ENCODE data around the gene PLCL2. TPM values are rescaled to one million over a fixed set of nuclear protein-coding genes. Genes with fewer than 3 reads are reported as not detected.

Gene PLCL2
- polyA plus RNA-seq, 1 experiment: 1.9 TPM

DNA sequence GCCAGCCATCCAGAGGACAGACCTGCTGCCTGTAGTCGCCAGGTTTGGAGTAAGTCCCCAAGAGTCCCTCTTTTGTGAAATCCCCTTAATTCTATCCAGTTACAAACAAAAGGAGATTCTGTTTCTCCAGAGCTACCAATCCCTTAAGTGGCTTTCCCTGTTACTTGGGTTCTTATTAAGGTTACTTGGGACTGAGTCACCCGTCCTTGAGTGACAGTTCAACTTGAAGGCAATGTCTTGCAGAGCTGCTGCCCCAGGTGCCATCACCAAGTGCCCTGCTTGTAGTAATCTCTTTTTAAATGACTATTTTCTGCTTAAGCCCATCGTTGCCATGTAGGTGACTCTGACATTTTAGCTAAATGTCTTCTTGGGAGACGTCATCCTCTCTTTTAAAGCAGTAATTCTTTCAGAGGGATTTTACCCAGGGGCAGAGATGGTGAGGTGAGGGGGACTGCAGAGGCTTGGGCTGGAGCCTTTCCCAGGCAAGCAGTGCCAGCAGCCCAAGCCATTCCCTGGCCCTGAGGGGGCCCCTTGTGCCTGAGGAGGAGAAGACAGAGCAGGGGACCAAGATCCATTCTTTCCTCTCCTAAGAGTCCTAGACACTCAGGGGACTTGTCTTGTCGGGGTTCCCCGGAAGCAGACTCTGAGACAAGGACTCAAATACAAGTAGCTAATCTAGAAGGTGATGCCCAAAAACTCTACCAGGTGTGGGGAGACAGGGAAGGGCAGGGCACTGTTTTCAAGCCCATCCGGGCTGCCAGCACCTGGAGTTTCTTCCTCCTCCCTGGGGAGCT is 253.7 kb downstream of the PLCL2 start:
- no peak for DNase-seq (ENCODE audit: low read depth)
- H3K36me3 ChIP-seq (ENCODE audit: control insufficient read depth, insufficient read depth, low read length): no peaks in the 10 kb centered on the region
- POLR2A ChIA-PET: no interaction called here
- CTCF ChIA-PET: interaction anchor here (0.9 kb wide), 1 partner anchor 106 kb away, joined by 3 read pairs; no protein-coding TSS in a partner anchor
- no peak overlapping the region for H3K4me3 ChIP-seq (ENCODE audit: low read depth, low read length)
- H3K27me3 ChIP-seq (ENCODE audit: control insufficient read depth, insufficient read depth, low read length): no peaks in the 10 kb centered on the region; the same call in none of the 2 replicates
- TF ChIP-seq, protein P1, sequence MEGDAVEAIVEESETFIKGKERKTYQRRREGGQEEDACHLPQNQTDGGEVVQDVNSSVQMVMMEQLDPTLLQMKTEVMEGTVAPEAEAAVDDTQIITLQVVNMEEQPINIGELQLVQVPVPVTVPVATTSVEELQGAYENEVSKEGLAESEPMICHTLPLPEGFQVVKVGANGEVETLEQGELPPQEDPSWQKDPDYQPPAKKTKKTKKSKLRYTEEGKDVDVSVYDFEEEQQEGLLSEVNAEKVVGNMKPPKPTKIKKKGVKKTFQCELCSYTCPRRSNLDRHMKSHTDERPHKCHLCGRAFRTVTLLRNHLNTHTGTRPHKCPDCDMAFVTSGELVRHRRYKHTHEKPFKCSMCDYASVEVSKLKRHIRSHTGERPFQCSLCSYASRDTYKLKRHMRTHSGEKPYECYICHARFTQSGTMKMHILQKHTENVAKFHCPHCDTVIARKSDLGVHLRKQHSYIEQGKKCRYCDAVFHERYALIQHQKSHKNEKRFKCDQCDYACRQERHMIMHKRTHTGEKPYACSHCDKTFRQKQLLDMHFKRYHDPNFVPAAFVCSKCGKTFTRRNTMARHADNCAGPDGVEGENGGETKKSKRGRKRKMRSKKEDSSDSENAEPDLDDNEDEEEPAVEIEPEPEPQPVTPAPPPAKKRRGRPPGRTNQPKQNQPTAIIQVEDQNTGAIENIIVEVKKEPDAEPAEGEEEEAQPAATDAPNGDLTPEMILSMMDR (IDR thresholded peaks at IDR 0.05; ENCODE audit: insufficient read depth, low read depth, low read length): no peak
